ENCODE results near the gene GTF3C5.
"Not testable (repeated sequence)": the region's sequence is repeated elsewhere in the genome, so short reads cannot be mapped to it uniquely, and the experiment has no call there.

The GTF3C5 gene

DNA sequence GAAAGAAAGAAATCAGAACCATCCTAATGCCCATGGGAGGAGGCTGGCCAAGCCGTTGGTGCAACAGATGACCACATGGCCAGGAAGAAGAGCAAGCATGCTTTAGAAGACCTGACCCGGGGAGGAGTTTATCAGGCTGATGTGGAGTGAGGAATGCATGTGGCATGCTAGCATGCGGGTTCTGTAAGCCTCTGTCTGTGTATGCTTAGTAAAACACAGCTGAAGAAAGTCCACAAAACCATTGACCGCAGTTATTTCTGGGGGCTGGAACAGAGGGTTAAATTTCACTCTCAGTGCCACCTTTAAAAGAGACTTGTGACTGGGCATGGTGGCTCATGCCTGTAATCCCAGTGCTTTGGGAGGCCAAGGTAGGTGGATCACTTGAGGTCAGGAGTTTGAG, 33.2 kb upstream of the GTF3C5 start:
- DNase-seq = no peak

DNA sequence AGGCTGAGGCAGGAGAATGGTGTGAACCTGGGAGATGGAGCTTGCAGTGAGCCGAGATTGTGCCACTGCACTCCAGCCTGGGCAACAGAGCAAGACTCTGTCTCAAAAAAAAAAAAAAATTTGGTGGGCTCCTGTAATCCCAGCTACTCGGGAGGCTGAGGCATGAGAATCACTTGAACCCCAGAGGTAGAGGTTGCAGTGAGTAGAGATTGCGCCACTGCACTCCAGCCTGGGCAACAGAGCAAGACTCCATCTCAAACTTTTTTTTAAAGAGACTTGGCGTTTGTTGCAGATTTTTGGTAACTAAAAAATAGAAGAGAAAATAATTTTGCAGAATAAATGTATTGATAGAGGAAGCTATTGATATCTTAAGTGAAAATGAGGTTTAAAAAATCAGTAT, 32.6 kb upstream of the GTF3C5 start:
- not testable (repeated sequence) for DNase-seq

DNA sequence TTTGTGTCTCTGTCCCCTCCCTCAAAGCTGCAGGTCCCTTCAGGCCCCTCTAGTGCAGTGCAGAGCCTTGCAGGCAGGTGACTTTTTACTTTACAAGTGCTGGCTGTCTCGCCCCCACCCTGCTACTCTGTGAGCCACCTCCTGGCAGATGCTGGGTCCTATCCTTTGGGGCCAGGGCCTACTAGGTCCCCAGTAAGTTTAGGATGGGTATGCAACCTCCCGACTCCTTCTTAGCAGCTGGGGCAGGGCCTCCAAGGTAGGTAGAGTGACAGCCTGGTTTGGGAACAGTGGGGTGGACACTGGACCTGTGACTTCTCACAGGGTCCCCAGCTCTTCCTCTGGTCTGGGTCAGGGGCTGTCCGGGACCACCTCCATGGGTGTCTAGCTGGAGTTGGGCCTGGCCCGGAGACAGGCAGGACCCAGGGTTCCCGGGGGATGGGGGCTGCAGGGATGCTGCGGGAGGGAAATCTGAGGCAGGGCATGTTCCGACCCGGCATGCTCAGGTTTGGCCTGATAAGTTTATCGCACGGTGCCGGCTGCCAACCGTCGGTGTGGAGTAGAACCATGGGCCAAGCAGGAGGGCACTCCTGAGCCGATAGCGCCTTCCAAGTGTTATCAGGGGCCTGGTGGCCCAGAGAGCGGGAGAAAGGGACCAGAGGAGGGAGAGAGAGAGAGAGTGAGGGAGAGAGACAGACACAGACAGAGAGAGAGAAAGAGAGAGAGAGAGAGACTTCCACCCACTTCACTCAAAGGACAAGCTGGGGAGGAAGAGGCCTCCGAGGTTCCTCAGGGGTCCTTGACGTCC, 31.8 kb upstream of the GTF3C5 start:
- no peak for DNase-seq

- DNase-seq = peak in 1 of 2 experiments; percentile 61
Observed at GRCh38 chr9:133002147-133003070, 28.4 kb upstream of the GTF3C5 start.

GRCh38 chr9:133003071-133003461, 27.7 kb upstream of the GTF3C5 start:
- DNase-seq = peak; percentile 57 to 61

DNA sequence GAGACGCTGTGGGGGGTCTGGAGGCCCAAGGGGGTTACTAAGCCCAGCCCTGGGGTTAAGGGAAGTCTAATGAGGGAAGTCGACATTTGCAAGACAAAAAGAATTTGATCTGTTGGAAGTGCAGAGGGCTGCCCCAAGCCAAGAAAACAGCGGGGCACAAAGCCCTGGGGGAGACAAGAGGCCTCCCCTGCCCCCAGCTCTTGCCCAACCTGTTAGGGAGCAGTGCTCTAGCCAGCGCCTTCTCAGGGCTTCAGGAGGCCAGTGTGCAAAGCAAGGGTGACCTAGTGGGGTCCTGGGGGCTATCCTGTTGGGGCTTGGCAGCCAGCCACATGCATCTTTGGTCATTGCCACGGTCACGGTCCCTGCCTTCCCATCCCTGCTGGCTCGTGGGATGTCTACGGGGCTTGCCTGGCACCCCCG, 27.1 kb upstream of the GTF3C5 start:
- no peak for DNase-seq

DNA sequence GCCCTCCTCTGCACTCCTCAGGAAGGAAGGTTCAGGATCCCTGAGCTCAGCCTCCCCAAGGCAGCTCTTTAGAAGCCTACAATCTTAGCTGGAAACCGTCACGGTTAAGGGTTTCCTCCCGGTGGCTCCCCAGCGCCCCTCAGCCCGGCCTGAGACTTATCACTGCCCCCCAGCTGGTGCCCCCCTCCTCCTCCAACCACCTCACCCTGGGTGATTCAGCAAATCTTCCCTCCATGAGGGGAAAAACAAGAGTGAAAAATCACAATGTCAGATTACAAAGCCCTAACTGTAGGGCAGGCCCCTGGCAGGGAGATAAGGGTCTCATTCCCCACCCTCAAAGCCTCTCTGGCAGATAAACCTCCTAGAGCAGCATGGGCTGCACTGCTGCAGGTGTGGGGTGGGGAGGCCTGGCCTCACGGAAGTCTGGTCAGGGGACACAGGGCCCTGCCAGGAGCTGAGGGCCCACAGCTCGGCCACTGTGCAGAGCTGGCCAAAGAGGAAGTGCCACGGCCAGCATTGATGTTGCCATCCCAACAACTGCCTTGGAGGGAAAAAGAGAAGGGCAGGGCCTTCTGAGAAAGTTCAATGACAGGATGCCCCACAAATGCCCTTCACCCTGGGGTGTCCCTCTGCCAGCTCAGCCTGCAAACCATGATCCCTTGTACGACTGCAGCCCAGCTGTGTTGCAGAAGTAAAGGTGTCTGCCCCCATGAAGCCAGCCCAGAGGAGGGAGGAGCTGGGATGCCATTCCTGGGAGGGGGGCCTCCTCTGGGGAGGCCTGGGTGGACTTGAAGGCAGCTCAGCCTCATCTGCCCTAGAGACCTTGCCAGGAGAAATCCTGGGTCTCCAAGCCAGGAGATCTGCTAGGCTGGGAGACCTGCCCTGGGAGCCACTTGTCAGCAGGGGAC, 26.5 kb upstream of the GTF3C5 start:
- no peak for DNase-seq

DNA sequence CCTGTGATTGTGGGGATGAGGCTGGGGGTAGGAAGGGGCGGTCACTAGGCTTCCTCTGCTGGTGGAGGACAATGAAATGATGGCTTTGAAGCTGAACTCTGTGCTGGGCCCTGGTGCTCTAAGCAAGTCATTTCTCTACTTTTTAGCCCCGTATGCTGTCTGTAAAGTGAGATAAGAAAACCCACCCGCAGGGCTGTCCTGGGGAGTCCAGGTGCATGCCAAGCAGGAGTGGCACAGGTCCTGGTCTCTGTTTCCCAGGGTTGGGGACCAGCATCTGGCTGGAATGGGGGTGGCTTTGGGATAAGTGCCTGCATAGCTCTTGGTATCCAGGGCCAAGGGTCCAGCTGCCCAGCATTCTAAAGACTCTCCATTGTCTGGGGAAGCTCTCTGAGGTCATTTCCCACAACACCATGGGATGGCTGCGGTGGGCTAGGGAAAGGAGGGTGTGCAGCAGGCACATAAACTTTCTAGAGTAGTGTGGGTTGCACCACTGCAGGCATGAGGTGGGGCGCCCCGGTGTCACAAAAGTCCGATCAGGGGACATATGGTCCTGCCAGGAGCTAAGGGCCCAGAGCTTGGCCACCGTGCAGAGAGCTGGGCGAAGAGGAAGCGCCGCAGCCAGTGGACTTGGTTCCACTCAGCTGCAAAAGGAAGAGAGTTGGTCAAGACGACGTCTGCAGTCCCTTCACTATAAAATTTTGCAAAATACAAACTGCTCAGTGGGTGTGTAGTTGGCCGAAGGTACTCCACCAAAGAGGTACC, 25.6 kb upstream of the GTF3C5 start:
- no peak for DNase-seq

DNA sequence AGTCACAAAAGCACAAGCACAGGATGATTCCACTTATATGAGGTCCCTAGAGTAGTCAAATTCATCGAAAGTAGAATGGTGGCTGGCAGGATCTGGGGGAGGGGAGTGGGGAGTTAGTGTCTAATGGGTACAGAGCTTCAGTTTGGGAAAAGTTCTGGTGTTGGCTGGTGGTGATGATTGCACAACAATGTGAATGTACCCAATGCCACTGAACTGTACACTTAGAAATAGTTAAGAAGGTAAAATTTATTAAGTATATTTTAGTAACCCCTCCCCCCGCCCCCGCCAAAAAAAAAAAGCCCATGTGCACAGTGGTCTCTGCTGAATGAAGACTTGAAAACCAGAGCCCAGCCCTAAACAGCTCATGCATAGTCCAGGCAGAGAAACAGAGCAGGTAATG, 24.8 kb upstream of the GTF3C5 start:
- DNase-seq = no peak

- no peak for DNase-seq
Observed at GRCh38 chr9:133006731-133007352, 24.0 kb upstream of the GTF3C5 start.

DNA sequence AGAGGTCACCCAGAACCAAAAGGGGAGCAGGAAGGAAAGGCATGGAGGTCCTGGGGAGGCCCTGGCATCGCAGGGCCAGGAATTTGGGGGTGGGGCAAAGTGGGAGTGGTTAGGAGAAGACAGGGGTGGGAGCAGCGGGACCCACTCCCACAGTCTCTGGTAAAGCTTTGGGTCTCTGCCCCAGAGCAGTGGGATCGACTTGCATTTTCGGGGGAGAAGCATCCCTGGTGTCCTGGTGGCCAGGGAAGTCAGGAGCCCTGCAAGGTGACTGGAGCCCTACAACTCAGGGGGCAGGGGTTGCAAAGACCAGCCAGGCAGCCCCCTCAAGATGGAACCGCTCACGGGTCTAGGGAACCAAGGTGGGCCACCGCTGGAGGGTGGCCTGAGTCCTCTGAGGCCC, 22.4 kb upstream of the GTF3C5 start:
- no peak for DNase-seq

DNA sequence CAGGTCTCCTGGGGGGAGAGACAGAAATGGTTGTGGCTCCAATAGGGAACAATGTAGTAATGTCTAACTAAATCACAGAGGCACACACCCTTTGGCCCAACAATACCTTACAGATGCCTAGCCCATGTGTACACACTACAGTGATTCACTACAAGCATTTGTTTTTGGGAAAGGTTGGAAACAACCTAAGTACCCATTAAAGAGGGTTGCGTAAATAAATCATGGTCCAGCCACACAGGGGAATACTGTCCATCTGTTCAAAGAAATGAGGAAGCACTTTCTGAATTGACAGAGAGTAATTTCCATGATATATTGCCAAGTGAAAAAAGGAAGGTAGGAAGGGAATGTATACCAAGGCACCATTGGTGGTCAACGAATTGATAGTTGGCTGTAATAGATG, 22.0 kb upstream of the GTF3C5 start:
- DNase-seq = no peak

- no peak for DNase-seq
Observed at GRCh38 chr9:133009906-133010582, 20.8 kb upstream of the GTF3C5 start.

GRCh38 chr9:133014696-133015095, 16.1 kb upstream of the GTF3C5 start:
- DNase-seq = no peak

DNA sequence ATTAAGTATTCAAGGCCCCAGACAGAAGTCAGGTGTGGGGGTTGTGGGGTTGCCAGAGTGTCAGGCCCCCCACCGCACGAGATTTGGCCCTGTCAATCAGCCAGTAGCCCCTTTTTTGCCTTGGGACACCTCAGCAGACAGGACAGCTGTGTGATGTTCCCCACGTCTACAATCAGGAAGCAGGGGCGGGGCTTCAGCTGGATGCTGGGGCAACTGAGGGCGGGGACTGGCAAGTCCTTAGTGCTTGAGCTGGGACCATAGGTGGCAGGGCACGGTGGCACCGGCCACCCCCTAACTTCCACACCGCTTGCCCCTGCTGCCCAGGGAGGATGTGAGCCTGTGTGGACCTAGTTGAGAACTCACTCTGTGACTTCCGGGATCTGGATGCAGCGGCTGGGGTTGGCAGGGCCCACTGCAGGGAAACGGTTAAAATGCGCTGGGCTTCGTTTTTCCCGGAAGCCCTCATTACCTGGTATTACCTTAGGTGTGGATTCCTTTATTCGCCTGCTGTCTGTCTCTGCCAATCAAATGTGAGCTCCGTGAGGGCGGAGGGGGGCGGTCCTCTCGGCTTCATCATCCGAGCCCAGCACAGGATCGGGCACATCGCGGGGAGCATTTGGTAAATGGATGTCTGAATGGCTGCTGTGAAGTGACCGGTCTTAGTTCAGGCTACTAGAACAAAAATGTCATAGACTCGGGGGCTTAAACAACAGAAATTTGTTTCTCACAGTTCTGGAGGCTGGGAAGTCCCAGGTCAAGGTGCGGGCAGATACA, 7.5 kb upstream of the GTF3C5 start:
- peak; percentile 15 to 38 for DNase-seq

DNA sequence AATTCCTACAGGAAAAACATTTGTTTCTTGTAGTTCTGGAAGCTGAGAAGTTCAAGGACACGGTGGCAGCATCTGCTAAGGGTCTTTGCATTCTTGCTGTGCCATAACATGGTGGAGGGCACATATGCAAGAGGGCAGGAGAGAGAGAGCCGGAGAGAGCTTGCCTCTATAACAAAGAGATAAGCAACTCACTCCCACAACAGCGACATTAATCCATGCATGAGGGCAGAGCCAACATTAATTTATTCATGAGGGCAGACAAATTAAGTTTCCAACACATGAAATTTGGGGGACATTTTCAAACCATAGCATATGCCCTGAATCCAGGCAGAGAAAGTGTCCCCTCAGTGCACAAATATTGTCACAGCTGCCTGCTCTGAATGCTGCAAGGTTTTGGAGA, 4.4 kb upstream of the GTF3C5 start:
- no peak for DNase-seq

GRCh38 chr9:133027134-133027533, 3.7 kb upstream of the GTF3C5 start:
- DNase-seq = no peak

DNA sequence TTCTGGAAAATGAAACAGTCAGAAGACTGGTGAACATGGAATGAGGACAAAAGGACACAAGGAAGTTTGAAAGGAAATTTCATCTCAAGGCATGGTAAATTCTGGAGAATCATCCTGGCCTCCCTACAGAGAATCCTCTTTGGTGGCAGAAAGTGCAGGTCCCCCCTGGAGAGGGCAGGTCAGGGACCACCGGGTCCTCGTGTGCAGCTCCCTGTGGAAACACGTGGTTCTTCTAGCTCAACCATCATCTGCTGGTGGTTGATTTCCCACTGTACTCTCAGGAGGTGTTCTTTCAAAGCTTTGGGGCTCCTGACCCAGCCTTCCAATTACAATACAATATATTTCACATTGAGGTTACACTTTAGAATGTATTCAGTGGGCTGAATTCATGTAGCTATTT, 2.6 kb upstream of the GTF3C5 start:
- DNase-seq = no peak

DNA sequence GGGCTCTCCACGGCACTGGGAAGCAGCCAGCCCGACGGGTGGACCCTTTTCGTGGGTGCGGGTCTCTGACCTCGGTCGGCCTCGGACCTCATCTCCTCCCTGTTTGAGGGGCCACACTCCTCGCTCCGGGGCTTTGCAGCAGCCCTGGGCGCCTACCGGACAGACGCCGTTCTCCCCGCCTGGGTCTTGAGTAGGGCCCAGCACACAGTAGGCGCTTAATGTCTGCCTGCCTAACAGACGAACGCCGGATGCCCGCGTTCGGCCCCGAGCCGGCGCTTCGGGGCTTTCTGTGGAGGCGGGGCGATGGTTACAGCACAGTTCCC, 842 bp upstream of the GTF3C5 start:
- DNase-seq = no peak

GRCh38 chr9:133031130-133031422, 279 bp downstream of the GTF3C5 start:
- no peak for DNase-seq

GRCh38 chr9:133031496-133031911, 707 bp downstream of the GTF3C5 start:
- DNase-seq = peak; percentile 20
